Sigmoid colon (tissue), 7 donors: ENCODE results near the gene TNK2. TPM values are rescaled to one million over a fixed set of nuclear protein-coding genes. Genes with fewer than 3 reads are reported as not detected.
A peak's percentile ranks its signal among the peaks of the same experiment; 100 is the strongest.

Source experiments
- DNase-seq: peaks from one replicate; pipeline ENCODE4 v3.0.0-alpha.2; 2019
- H3K27ac ChIP-seq, 4 donors: fragments of 200-600 bp; sonication (generic); one replicate each; pipeline ENCODE4 v1.5.1; 2016 to 2019; ENCODE audit warnings: mild to moderate bottlenecking in 1 of 4
- H3K27me3 ChIP-seq, 3 donors: fragments of 200-600 bp; sonication (generic); one replicate each; pipeline ENCODE4 v1.5.1; 2019; ENCODE audit warnings: mild to moderate bottlenecking in 1 of 3
- H3K36me3 ChIP-seq, 4 donors: fragments of 200-600 bp; sonication (generic); one replicate each; pipeline ENCODE4 v1.5.1; 2016 to 2019
- H3K4me1 ChIP-seq, 4 donors: fragments of 200-600 bp; sonication (generic); one replicate each; pipeline ENCODE4 v1.5.1; 2017 to 2019
- H3K4me3 ChIP-seq, 4 donors: fragments of 200-600 bp; sonication (generic); one replicate each; pipeline ENCODE4 v1.5.1; 2017 to 2019; ENCODE audit warnings: mild to moderate bottlenecking in 2 of 4, moderate library complexity in 1 of 4
- H3K9me3 ChIP-seq, 4 donors: fragments of 200-600 bp in 3 of 4; sonication (generic) in 3 of 4; one replicate each; pipeline versions ENCODE4 v1.5.1 to v1.6.1; 2013 to 2019
- CTCF ChIP-seq, 4 experiments: fragments of 450-650 bp in 3 of 4; fragments of 200-600 bp in 1 of 4; IDR thresholded peaks; one replicate each; pipeline ENCODE4 v1.5.1; 2016 to 2019; ENCODE audit warnings: antibody characterized with exemption in 4 of 4, mild to moderate bottlenecking in 3 of 4, moderate library complexity in 2 of 4
- EP300 ChIP-seq, 4 donors: sonication (generic); formaldehyde crosslinking; IDR thresholded peaks; one replicate each; pipeline ENCODE4 v1.6.1; 2017; ENCODE audit warnings: antibody characterized with exemption in 4 of 4
- POLR2A ChIP-seq, 2 donors: fragments of 450-650 bp; IDR thresholded peaks; one replicate each; pipeline ENCODE4 v1.6.1; 2016; ENCODE audit warnings: antibody characterized with exemption in 2 of 2, mild to moderate bottlenecking in 2 of 2, moderate library complexity in 2 of 2
- POLR2AphosphoS5 ChIP-seq, 4 donors: sonication (generic); formaldehyde crosslinking; IDR thresholded peaks; one replicate each; pipeline ENCODE4 v1.6.1; 2017; ENCODE audit warnings: antibody characterized with exemption in 4 of 4
- WGBS, 2 donors: extraction: QIAGEN DNeasy Blood & Tissue Kit; methylation state at CpG; one replicate each; pipeline ENCODE4 v1.1.7; 2013; 5-methylcytosine and 5-hydroxymethylcytosine counted together
- intact Hi-C: fragments of 100-400 bp; cut with DNase I; formaldehyde crosslinking; loops from one replicate; pipeline ENCODE4 v1.15.1; 2023
- polyA plus RNA-seq, 3 donors: library from polyadenylated mRNA; stranded (reverse); fragments of 200-250 nt; gene quantifications; one replicate each; pipeline ENCODE4 v1.2.3, GENCODE V29; 2013
- total RNA-seq, 4 donors: library from RNA; depleted of rRNA; stranded (reverse); fragments of >200 nt; gene quantifications; one replicate each; pipeline ENCODE4 v1.1.0, GENCODE V29; 2016
- donor health status: healthy with polysubstance abuse.
- donor health status: Bipolar disorder and iron deficiency.
- donor health status: healthy.

Gene TNK2
- total and polyA plus RNA-seq, 7 donors = 8.4 to 44.0 (median 17.1) TPM

- intact Hi-C loops = no loop called here
- H3K36me3 ChIP-seq = peaks cover 3 to 68% (median 25%) of the 10 kb centered on the region in 4 donors
- no peaks in the 10 kb centered on the region for H3K27me3 ChIP-seq
- DNase-seq = peak; percentile 53
- no peaks in the 10 kb centered on the region for H3K9me3 ChIP-seq
- H3K4me3 ChIP-seq = no peak overlapping the region
- peaks cover 0 to 8% (median 6%) of the 10 kb centered on the region in 4 donors for H3K4me1 ChIP-seq
- no peak for TF ChIP-seq POLR2A (IDR thresholded peaks at IDR 0.05)
- H3K27ac ChIP-seq = no peak overlapping the region
- WGBS, 2 donors = 95 to 98% methylated on average over 11 of the region's 12 CpGs
Observed at GRCh38 chr3:195881276-195881988, 26.9 kb downstream of the TNK2 start.

GRCh38 chr3:195880037-195880431 lies 28.3 kb downstream of the TNK2 start:
- H3K36me3 ChIP-seq = peaks cover 3 to 74% (median 28%) of the 10 kb centered on the region in 4 donors
- H3K9me3 ChIP-seq = no peaks in the 10 kb centered on the region
- H3K27ac ChIP-seq = no peak overlapping the region
- WGBS, 2 donors = 94 to 96% methylated on average over 4 of the region's 4 CpGs
- no peaks in the 10 kb centered on the region for H3K27me3 ChIP-seq
- no peak overlapping the region for H3K4me3 ChIP-seq
- intact Hi-C loops = no loop called here
- TF ChIP-seq POLR2A (IDR thresholded peaks at IDR 0.05) (no peak), CTCF (IDR thresholded peaks at IDR 0.05) (no peak), EP300 (IDR thresholded peaks at IDR 0.05) (no peak), POLR2AphosphoS5 (IDR thresholded peaks at IDR 0.05) (no peak)
- DNase-seq = no peak
- H3K4me1 ChIP-seq = no peaks in the 10 kb centered on the region

GRCh38 chr3:195879416-195880036 lies 28.8 kb downstream of the TNK2 start:
- intact Hi-C loops = no loop called here
- H3K27ac ChIP-seq = no peak overlapping the region
- no peak for TF ChIP-seq EP300 (IDR thresholded peaks at IDR 0.05)
- H3K4me1 ChIP-seq = no peaks in the 10 kb centered on the region
- H3K4me3 ChIP-seq = no peak overlapping the region
- H3K9me3 ChIP-seq = no peaks in the 10 kb centered on the region
- no peak for DNase-seq
- 87 to 89% methylated on average over 16 of the region's 16 CpGs for WGBS, 2 donors
- H3K36me3 ChIP-seq = peaks cover 3 to 70% (median 28%) of the 10 kb centered on the region in 4 donors
- no peaks in the 10 kb centered on the region for H3K27me3 ChIP-seq

- H3K36me3 ChIP-seq = peaks cover 3 to 62% (median 26%) of the 10 kb centered on the region in 4 donors
- no peak overlapping the region for H3K27ac ChIP-seq
- 82 to 90% methylated on average over 30 of the region's 30 CpGs for WGBS, 2 donors
- H3K4me1 ChIP-seq = no peaks in the 10 kb centered on the region
- intact Hi-C loops = no loop called here
- H3K27me3 ChIP-seq = no peaks in the 10 kb centered on the region
- TF ChIP-seq EP300 (IDR thresholded peaks at IDR 0.05) = no peak
- TF ChIP-seq POLR2AphosphoS5 (IDR thresholded peaks at IDR 0.05) = no peak
- TF ChIP-seq POLR2A (IDR thresholded peaks at IDR 0.05) = no peak
- no peak for TF ChIP-seq CTCF (IDR thresholded peaks at IDR 0.05)
- no peak for DNase-seq
- H3K9me3 ChIP-seq = no peaks in the 10 kb centered on the region
- no peak overlapping the region for H3K4me3 ChIP-seq
Observed at GRCh38 chr3:195878424-195879274, 29.7 kb downstream of the TNK2 start.

GRCh38 chr3:195877767-195878423 lies 30.5 kb downstream of the TNK2 start:
- intact Hi-C loops = no loop called here
- Histone ChIP-seq H3K4me1 (no peaks in the 10 kb centered on the region), H3K9me3 (no peaks in the 10 kb centered on the region), H3K36me3 (peaks cover 3 to 61% (median 26%) of the 10 kb centered on the region in 4 donors), H3K4me3 (no peak overlapping the region), H3K27ac (no peak overlapping the region), H3K27me3 (no peaks in the 10 kb centered on the region)
- DNase-seq = no peak
- WGBS, 2 donors = 28 to 70% methylated on average over 15 of the region's 15 CpGs
- no peak for TF ChIP-seq EP300 (IDR thresholded peaks at IDR 0.05)
- no peak for TF ChIP-seq CTCF (IDR thresholded peaks at IDR 0.05)
- no peak for TF ChIP-seq POLR2AphosphoS5 (IDR thresholded peaks at IDR 0.05)
